ENCODE results near the gene PLB1. TPM values are rescaled to one million over a fixed set of nuclear protein-coding genes. Genes with fewer than 3 reads are reported as not detected.

Gene PLB1
- total and polyA plus RNA-seq, 8 donors = 0.45 to 18.8 (median 3.4) TPM

DNA sequence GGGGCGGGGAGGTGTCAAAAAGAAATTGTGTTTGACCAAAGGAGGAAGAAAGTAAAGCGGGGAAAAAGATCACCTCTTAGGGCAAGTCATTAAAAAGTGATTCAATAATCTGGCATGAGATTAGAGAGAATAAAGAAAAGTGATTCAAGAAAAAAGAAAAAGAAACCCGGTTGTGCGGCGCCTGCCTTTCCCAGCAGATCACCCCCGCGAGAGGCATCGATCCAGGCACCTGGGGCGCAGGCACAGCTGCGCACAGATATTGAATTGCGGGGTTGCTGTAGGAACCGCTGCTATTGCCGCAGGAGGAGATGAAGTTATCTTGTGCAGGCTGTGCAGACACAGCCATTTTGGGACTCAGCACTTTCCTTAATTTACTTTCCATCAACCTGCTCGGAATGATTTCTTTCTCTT, 71.2 kb downstream of the PLB1 start:
- peak overlapping the region; percentile 48 to 62 (median 55) for H3K4me3 ChIP-seq
- intact Hi-C loops (cut with DNase I; ENCODE audit: low total_unique reads) = no loop called here

DNA sequence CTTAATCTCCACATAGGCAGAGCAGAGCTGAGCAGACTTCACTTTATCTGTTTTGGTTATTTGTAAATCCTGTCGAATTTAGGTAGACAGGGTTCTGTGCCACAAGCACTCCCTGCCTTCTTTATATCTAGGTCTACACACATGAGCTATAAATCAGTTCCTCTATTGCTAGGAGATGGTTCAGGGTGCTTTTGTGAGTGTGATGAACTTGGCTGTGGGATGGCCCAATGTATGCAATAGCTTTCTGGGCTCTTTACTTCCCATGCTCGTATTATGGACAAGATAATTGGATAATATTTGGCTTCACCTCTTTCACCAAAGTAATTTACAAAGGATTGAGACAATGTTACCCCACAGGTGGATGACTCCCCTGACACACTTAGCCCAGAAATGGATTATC, 72.2 kb downstream of the PLB1 start:
- peaks cover 0 to 15% (median 8%) of the 10 kb centered on the region in 4 donors for H3K4me1 ChIP-seq
- no peak for TF ChIP-seq EP300 (IDR thresholded peaks at IDR 0.05)
- TF ChIP-seq POLR2AphosphoS5 (IDR thresholded peaks at IDR 0.05) = no peak
- TF ChIP-seq POLR2A (IDR thresholded peaks at IDR 0.05) = no peak
- TF ChIP-seq, protein P1, sequence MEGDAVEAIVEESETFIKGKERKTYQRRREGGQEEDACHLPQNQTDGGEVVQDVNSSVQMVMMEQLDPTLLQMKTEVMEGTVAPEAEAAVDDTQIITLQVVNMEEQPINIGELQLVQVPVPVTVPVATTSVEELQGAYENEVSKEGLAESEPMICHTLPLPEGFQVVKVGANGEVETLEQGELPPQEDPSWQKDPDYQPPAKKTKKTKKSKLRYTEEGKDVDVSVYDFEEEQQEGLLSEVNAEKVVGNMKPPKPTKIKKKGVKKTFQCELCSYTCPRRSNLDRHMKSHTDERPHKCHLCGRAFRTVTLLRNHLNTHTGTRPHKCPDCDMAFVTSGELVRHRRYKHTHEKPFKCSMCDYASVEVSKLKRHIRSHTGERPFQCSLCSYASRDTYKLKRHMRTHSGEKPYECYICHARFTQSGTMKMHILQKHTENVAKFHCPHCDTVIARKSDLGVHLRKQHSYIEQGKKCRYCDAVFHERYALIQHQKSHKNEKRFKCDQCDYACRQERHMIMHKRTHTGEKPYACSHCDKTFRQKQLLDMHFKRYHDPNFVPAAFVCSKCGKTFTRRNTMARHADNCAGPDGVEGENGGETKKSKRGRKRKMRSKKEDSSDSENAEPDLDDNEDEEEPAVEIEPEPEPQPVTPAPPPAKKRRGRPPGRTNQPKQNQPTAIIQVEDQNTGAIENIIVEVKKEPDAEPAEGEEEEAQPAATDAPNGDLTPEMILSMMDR (IDR thresholded peaks at IDR 0.05) = no peak
- intact Hi-C loops (cut with DNase I; ENCODE audit: low total_unique reads) = no loop called here
- no peak overlapping the region for H3K4me3 ChIP-seq
- 62 to 81% (median 79%) methylated on average over 2 of the region's 2 CpGs for WGBS, 5 donors
- H3K36me3 ChIP-seq = no peaks in the 10 kb centered on the region
- H3K27me3 ChIP-seq = no peaks in the 10 kb centered on the region
- no peak for DNase-seq
- no peaks in the 10 kb centered on the region for H3K9me3 ChIP-seq
- H3K27ac ChIP-seq = no peak overlapping the region

More for the DNA sequence above, 71.2 kb downstream of the PLB1 start:
- H3K9me3 ChIP-seq = no peaks in the 10 kb centered on the region
- peaks cover 0 to 15% (median 8%) of the 10 kb centered on the region in 4 donors for H3K4me1 ChIP-seq
- 1 to 3% (median 1%) methylated on average over 14 of the region's 14 CpGs for WGBS, 5 donors
- TF ChIP-seq POLR2AphosphoS5 (IDR thresholded peaks at IDR 0.05) = no peak
- no peak for TF ChIP-seq POLR2A (IDR thresholded peaks at IDR 0.05)
- TF ChIP-seq EP300 (IDR thresholded peaks at IDR 0.05) = no peak
- TF ChIP-seq, protein P1 (IDR thresholded peaks at IDR 0.05) = peak in 1 of 7 experiments; percentile 5
- H3K36me3 ChIP-seq = no peaks in the 10 kb centered on the region
- peak overlapping the region in 4 of 5 donors; percentile 59 to 81 (median 70) for H3K27ac ChIP-seq
- DNase-seq = peak in 1 of 2 donors; percentile 65
- H3K27me3 ChIP-seq = no peaks in the 10 kb centered on the region

DNA sequence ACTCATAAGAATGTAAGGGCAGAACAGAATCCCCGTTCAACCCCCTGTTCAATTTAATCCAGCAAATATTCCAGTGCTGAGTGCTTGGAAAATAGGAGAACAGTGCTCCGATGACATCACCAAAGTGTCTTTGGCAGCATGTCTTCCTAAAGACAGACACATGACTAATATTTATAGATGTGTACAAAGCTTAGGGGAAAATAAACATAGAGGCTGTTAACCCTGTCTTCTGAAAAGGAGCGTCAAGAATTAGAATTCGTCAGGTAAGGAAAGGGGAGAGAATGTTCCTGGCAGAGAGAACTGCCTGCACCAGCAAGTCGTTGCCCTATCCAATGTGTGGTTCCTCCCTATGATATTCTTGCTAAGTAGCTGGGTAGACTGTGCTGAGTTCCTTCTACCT, 72.7 kb downstream of the PLB1 start:
- no peak for DNase-seq
- Histone ChIP-seq H3K36me3 (no peaks in the 10 kb centered on the region), H3K27me3 (no peaks in the 10 kb centered on the region), H3K4me3 (no peak overlapping the region), H3K9me3 (no peaks in the 10 kb centered on the region), H3K4me1 (peaks cover 0 to 15% (median 8%) of the 10 kb centered on the region in 4 donors), H3K27ac (no peak overlapping the region)
- WGBS, 5 donors = 44 to 68% (median 56%) methylated on average over 5 of the region's 5 CpGs
- intact Hi-C loops (cut with DNase I; ENCODE audit: low total_unique reads) = no loop called here
- no peak for TF ChIP-seq POLR2AphosphoS5 (IDR thresholded peaks at IDR 0.05)
- TF ChIP-seq, protein P1 (IDR thresholded peaks at IDR 0.05) = no peak
- no peak for TF ChIP-seq EP300 (IDR thresholded peaks at IDR 0.05)
- TF ChIP-seq POLR2A (IDR thresholded peaks at IDR 0.05) = no peak

DNA sequence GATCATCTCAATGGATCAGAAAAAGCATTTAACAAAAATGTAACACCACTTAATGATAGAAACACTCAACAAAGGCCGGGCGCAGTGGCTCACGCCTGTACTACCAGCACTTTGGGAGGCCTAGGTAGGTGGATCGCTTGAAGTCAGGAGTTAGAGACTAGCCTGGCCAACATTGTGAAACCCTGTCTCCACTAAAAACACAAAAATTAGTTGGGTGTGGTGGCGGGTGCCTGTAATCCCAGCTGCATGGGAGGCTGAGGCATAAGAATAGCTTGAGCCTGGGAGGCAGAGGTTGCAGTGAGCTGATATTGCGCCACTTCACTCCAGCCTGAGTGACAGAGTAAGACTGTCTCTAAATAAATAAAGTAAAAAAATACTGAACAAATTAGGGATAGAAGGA, 74.6 kb downstream of the PLB1 start:
- Histone ChIP-seq H3K4me3 (no peak overlapping the region), H3K27me3 (no peaks in the 10 kb centered on the region), H3K9me3 (no peaks in the 10 kb centered on the region), H3K36me3 (no peaks in the 10 kb centered on the region), H3K27ac (no peak overlapping the region), H3K4me1 (peaks cover 0 to 15% (median 8%) of the 10 kb centered on the region in 4 donors)
- intact Hi-C loops (cut with DNase I; ENCODE audit: low total_unique reads) = no loop called here
- 82 to 98% (median 94%) methylated on average over 5 to 6 of the region's 6 CpGs for WGBS, 5 donors
- no peak for TF ChIP-seq POLR2AphosphoS5 (IDR thresholded peaks at IDR 0.05)
- no peak for TF ChIP-seq EP300 (IDR thresholded peaks at IDR 0.05)
- TF ChIP-seq, protein P1 (IDR thresholded peaks at IDR 0.05) = no peak
- TF ChIP-seq POLR2A (IDR thresholded peaks at IDR 0.05) = no peak
- no peak for DNase-seq

Data from stomach (tissue), 9 donors.